H9 (cell line): ENCODE results near the gene AKNAD1. TPM values are rescaled to one million over a fixed set of nuclear protein-coding genes. Genes with fewer than 3 reads are reported as not detected.

Experiments used
- DNase-seq: peaks from one replicate; pipeline ENCODE4 v3.0.0-alpha.2; 2017
- H2AFZ ChIP-seq: one replicate; pipeline ENCODE4 v1.6.1; 2013; ENCODE audit warnings: mild to moderate bottlenecking, low read length, control low read depth, moderate library complexity
- H2AK5ac ChIP-seq: 2 replicates; pipeline ENCODE4 v1.6.1; 2013; ENCODE audit warnings: low read length, control low read depth, mixed read lengths; ENCODE audit not compliant: insufficient read length
- H2BK120ac ChIP-seq: one replicate; pipeline ENCODE4 v1.6.1; 2013; ENCODE audit warnings: low read depth, mild to moderate bottlenecking, low read length, control low read depth, inconsistent platforms; ENCODE audit not compliant: poor library complexity, severe bottlenecking
- H2BK12ac ChIP-seq: 2 replicates; pipeline ENCODE4 v1.6.1; 2013; ENCODE audit warnings: low read length, control low read depth, mixed read lengths, low read depth; ENCODE audit not compliant: insufficient read length
- H2BK15ac ChIP-seq: 2 replicates; pipeline ENCODE4 v1.6.1; 2013; ENCODE audit warnings: low read depth, low read length, control low read depth
- H2BK20ac ChIP-seq: one replicate; pipeline ENCODE4 v1.6.1; 2013; ENCODE audit warnings: low read depth, mild to moderate bottlenecking, low read length, control low read depth, inconsistent platforms; ENCODE audit not compliant: poor library complexity, severe bottlenecking
- H2BK5ac ChIP-seq: 2 replicates; pipeline ENCODE4 v1.6.1; 2013; ENCODE audit warnings: low read length, control low read depth, mixed read lengths; ENCODE audit not compliant: insufficient read length
- H3K14ac ChIP-seq: 2 replicates; pipeline ENCODE4 v1.6.1; 2013; ENCODE audit warnings: low read length, control low read depth; ENCODE audit not compliant: insufficient read depth
- H3K18ac ChIP-seq: 2 replicates; pipeline ENCODE4 v1.6.1; 2013; ENCODE audit warnings: low read depth, mild to moderate bottlenecking, mixed read lengths, low read length, control low read depth; ENCODE audit not compliant: insufficient read length
- H3K23ac ChIP-seq: 2 replicates; pipeline ENCODE4 v1.6.1; 2013; ENCODE audit warnings: low read length, control low read depth, mixed read lengths, low read depth; ENCODE audit not compliant: insufficient read length
- H3K23me2 ChIP-seq: 2 replicates; pipeline ENCODE4 v1.6.1; 2013; ENCODE audit warnings: low read depth, mild to moderate bottlenecking, mixed read lengths, low read length, control low read depth; ENCODE audit not compliant: insufficient read length, poor library complexity, severe bottlenecking
- H3K27ac ChIP-seq: 2 replicates; pipeline ENCODE4 v1.5.1; 2013; ENCODE audit warnings: low read length, control low read depth, mixed read lengths, low read depth; ENCODE audit not compliant: insufficient read length
- H3K27me3 ChIP-seq: 2 replicates; pipeline ENCODE4 v1.6.1; 2013; ENCODE audit warnings: low read length, control low read depth, inconsistent platforms; ENCODE audit not compliant: insufficient read depth
- H3K4ac ChIP-seq: 2 replicates; pipeline ENCODE4 v1.6.1; 2013; ENCODE audit warnings: low read depth, mild to moderate bottlenecking, control low read depth, inconsistent platforms, low read length, moderate library complexity
- H3K4me1 ChIP-seq: 2 replicates; pipeline ENCODE4 v1.6.1; 2013; ENCODE audit warnings: low read length, control low read depth, inconsistent platforms; ENCODE audit not compliant: insufficient read depth
- H3K4me2 ChIP-seq: 2 replicates; pipeline ENCODE4 v1.6.1; 2013; ENCODE audit warnings: low read length, control low read depth, mixed read lengths; ENCODE audit not compliant: insufficient read length, insufficient read depth
- H3K56ac ChIP-seq: 2 replicates; pipeline ENCODE4 v1.6.1; 2013; ENCODE audit warnings: low read depth, mild to moderate bottlenecking, mixed read lengths, low read length, control low read depth; ENCODE audit not compliant: insufficient read length
- H3K79me1 ChIP-seq: 2 replicates; pipeline ENCODE4 v1.6.1; 2013; ENCODE audit warnings: low read depth, mild to moderate bottlenecking, moderate library complexity, low read length, control low read depth, inconsistent platforms; ENCODE audit not compliant: insufficient read depth, poor library complexity, severe bottlenecking
- H3K79me2 ChIP-seq: 2 replicates; pipeline ENCODE4 v1.6.1; 2013; ENCODE audit warnings: low read length, control low read depth, inconsistent platforms; ENCODE audit not compliant: insufficient read depth
- H3K9ac ChIP-seq: 2 replicates; pipeline ENCODE4 v1.6.1; 2013; ENCODE audit warnings: low read length, control low read depth, mixed read lengths; ENCODE audit not compliant: insufficient read length; ENCODE audit errors: extremely low read depth
- H3K9me3 ChIP-seq: one replicate; pipeline ENCODE4 v1.6.1; 2013; ENCODE audit warnings: low read depth, low read length, inconsistent platforms; ENCODE audit not compliant: control insufficient read depth
- H3T11ph ChIP-seq: one replicate; pipeline ENCODE4 v1.6.1; 2013; ENCODE audit warnings: mild to moderate bottlenecking, low read length, control low read depth, inconsistent platforms
- H4K20me1 ChIP-seq: one replicate; pipeline ENCODE4 v1.6.1; 2013; ENCODE audit not compliant: control insufficient read depth, insufficient read length, insufficient read depth
- H4K5ac ChIP-seq: 2 replicates; pipeline ENCODE4 v1.6.1; 2013; ENCODE audit warnings: low read depth, mild to moderate bottlenecking, mixed read lengths, low read length, control low read depth; ENCODE audit not compliant: insufficient read length
- H4K8ac ChIP-seq: replicated peaks from 2 replicates; pipeline ENCODE4 v1.6.1; 2013; ENCODE audit warnings: low read length, control low read depth, mixed read lengths, low read depth; ENCODE audit not compliant: insufficient read length
- H4K91ac ChIP-seq: 2 replicates; pipeline ENCODE4 v1.6.1; 2013; ENCODE audit warnings: low read depth, mild to moderate bottlenecking, moderate library complexity, mixed read lengths, low read length, control low read depth; ENCODE audit not compliant: insufficient read length
- H3K27ac Mint-ChIP-seq, 3 experiments: 2 replicates in 2 of 3; 3 replicates in 1 of 3; pipeline ENCODE4 v1.8.0; 2020 to 2021; ENCODE audit warnings: mixed read lengths in 3 of 3, mild to moderate bottlenecking in 1 of 3, moderate library complexity in 1 of 3
- H3K27me3 Mint-ChIP-seq: 2 replicates; pipeline ENCODE4 v1.8.0; 2021; ENCODE audit warnings: low read depth, mild to moderate bottlenecking, moderate library complexity, mixed read lengths
- H3K36me3 Mint-ChIP-seq, 3 experiments: 2 replicates in 2 of 3; 3 replicates in 1 of 3; pipeline ENCODE4 v1.8.0; 2020 to 2021; ENCODE audit warnings: low read depth in 3 of 3, mixed read lengths in 3 of 3; ENCODE audit not compliant: insufficient read depth in 1 of 3
- H3K4me1 Mint-ChIP-seq, 2 experiments: 2 replicates each; pipeline ENCODE4 v1.8.0; 2020; ENCODE audit warnings: mixed read lengths in 2 of 2
- H3K4me3 Mint-ChIP-seq, 2 experiments: 2 replicates in 1 of 2; 3 replicates in 1 of 2; pipeline ENCODE4 v1.8.0; 2020 to 2021; ENCODE audit warnings: mild to moderate bottlenecking in 2 of 2, mixed read lengths in 2 of 2, moderate library complexity in 1 of 2
- H3K9me3 Mint-ChIP-seq, 2 experiments: 2 replicates in 1 of 2; 3 replicates in 1 of 2; pipeline ENCODE4 v1.8.0; 2020; ENCODE audit warnings: mild to moderate bottlenecking in 2 of 2, mixed read lengths in 2 of 2, moderate library complexity in 1 of 2
- WGBS: extraction: QIAGEN DNeasy Blood & Tissue Kit; methylation state at CpG from one replicate; pipeline ENCODE4 v1.1.7; 2013; ENCODE audit warnings: missing lambda C conversion rate, low lambda C conversion rate, mixed read lengths; ENCODE audit not compliant: insufficient read length; ENCODE audit errors: extremely low coverage; 5-methylcytosine and 5-hydroxymethylcytosine counted together
- total RNA-seq: library from RNA; stranded (reverse); gene quantifications from 2 replicates; pipeline ENCODE4 v1.2.1, GENCODE V29; 2021
- TF ChIP-seq, protein P1 (sequence below): fragments of 200-600 bp; sonication (generic); conservative IDR thresholded peaks from 3 replicates; pipeline ENCODE4 v1.8.0; 2021; ENCODE audit warnings: antibody characterized with exemption, mild to moderate bottlenecking

Gene AKNAD1
- total RNA-seq, 1 experiment from 2014 or later, result not detected

GRCh38 chr1:108845991-108846390 lies 10.9 kb downstream of the AKNAD1 start:
- no peak overlapping the region for H3K27ac Mint-ChIP-seq
- no peak overlapping the region for H2AK5ac ChIP-seq
- H4K91ac ChIP-seq, result no peak overlapping the region
- no peaks in the 10 kb centered on the region for H3K23me2 ChIP-seq
- H2BK20ac ChIP-seq, result no peak overlapping the region
- H3K36me3 Mint-ChIP-seq, result no peaks in the 10 kb centered on the region; a peak in 1 of 7 replicates
- H3K79me1 ChIP-seq, result no peaks in the 10 kb centered on the region
- H3K4me2 ChIP-seq, result no peak overlapping the region
- H2AFZ ChIP-seq, result no peak overlapping the region
- no peak overlapping the region for H3K27ac ChIP-seq
- no peak overlapping the region for H2BK5ac ChIP-seq
- no peak overlapping the region for H2BK15ac ChIP-seq
- no peak overlapping the region for H3K4ac ChIP-seq
- H3K9me3 Mint-ChIP-seq, result no peaks in the 10 kb centered on the region
- H3K18ac ChIP-seq, result no peak overlapping the region
- no peaks in the 10 kb centered on the region for H4K20me1 ChIP-seq
- no peak for DNase-seq
- H3K9ac ChIP-seq, result no peak overlapping the region
- no peaks in the 10 kb centered on the region for H3K27me3 ChIP-seq
- H3K79me2 ChIP-seq, result no peaks in the 10 kb centered on the region
- no peak overlapping the region for H3K4me3 Mint-ChIP-seq
- no peak overlapping the region for H3K14ac ChIP-seq
- H3K56ac ChIP-seq, result no peak overlapping the region
- H3K4me1 ChIP-seq, result no peaks in the 10 kb centered on the region
- H3K9me3 ChIP-seq, result no peaks in the 10 kb centered on the region
- no peak overlapping the region for H3K23ac ChIP-seq
- no CpG with 5 or more reads among the region's 6 CpGs for WGBS
- peaks cover 17 to 23% of the 10 kb centered on the region in 2 experiments for H3K4me1 Mint-ChIP-seq
- H2BK12ac ChIP-seq, result no peak overlapping the region
- H4K8ac ChIP-seq, result no peak overlapping the region
- no peak overlapping the region for H3T11ph ChIP-seq
- no peak overlapping the region for H4K5ac ChIP-seq
- no peaks in the 10 kb centered on the region; the same call in 1 of the 2 replicates for H3K27me3 Mint-ChIP-seq
- H2BK120ac ChIP-seq, result no peak overlapping the region
- TF ChIP-seq, protein P1, sequence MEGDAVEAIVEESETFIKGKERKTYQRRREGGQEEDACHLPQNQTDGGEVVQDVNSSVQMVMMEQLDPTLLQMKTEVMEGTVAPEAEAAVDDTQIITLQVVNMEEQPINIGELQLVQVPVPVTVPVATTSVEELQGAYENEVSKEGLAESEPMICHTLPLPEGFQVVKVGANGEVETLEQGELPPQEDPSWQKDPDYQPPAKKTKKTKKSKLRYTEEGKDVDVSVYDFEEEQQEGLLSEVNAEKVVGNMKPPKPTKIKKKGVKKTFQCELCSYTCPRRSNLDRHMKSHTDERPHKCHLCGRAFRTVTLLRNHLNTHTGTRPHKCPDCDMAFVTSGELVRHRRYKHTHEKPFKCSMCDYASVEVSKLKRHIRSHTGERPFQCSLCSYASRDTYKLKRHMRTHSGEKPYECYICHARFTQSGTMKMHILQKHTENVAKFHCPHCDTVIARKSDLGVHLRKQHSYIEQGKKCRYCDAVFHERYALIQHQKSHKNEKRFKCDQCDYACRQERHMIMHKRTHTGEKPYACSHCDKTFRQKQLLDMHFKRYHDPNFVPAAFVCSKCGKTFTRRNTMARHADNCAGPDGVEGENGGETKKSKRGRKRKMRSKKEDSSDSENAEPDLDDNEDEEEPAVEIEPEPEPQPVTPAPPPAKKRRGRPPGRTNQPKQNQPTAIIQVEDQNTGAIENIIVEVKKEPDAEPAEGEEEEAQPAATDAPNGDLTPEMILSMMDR, result no peak
